Smooth muscle cell (in vitro differentiated cells): ENCODE measurements around the gene CHRND. TPM values are rescaled to one million over a fixed set of nuclear protein-coding genes. Genes with fewer than 3 reads are reported as not detected.

Experiments
- DNase-seq: peaks from one replicate; lab custom pipeline; 2025; ENCODE audit not compliant: unreplicated experiment; lab: John Stamatoyannopoulos, UW
- H2AFZ ChIP-seq: fragments of 200-600 bp; sonication (generic); 2 replicates; pipeline ENCODE4 v1.6.0; 2016; ENCODE audit warnings: antibody characterized with exemption, low read depth, mild to moderate bottlenecking
- H3F3A ChIP-seq: fragments of 200-600 bp; sonication (generic); 2 replicates; pipeline ENCODE4 v1.6.0; 2017; ENCODE audit warnings: antibody characterized with exemption, low read depth
- H3K27ac ChIP-seq: fragments of 200-600 bp; sonication (generic); 2 replicates; pipeline ENCODE4 v1.5.1; 2016; ENCODE audit warnings: low read depth, mild to moderate bottlenecking
- H3K27me3 ChIP-seq: fragments of 200-600 bp; sonication (generic); 2 replicates; pipeline ENCODE4 v1.6.1; 2016; ENCODE audit warnings: low read depth, mild to moderate bottlenecking
- H3K36me3 ChIP-seq: fragments of 200-600 bp; sonication (generic); 2 replicates; pipeline ENCODE4 v1.5.1; 2016; ENCODE audit warnings: low read depth
- H3K4me1 ChIP-seq: fragments of 200-600 bp; sonication (generic); 2 replicates; pipeline ENCODE4 v1.5.1; 2016; ENCODE audit warnings: low read depth
- H3K4me2 ChIP-seq: fragments of 200-600 bp; sonication (generic); 2 replicates; pipeline ENCODE4 v1.6.0; 2016; ENCODE audit warnings: mild to moderate bottlenecking
- H3K4me3 ChIP-seq: fragments of 200-600 bp; sonication (generic); 2 replicates; pipeline ENCODE4 v1.5.1; 2016; ENCODE audit warnings: mild to moderate bottlenecking
- H3K79me2 ChIP-seq: fragments of 200-600 bp; sonication (generic); 2 replicates; pipeline ENCODE4 v1.6.0; 2016; ENCODE audit warnings: low read depth, mild to moderate bottlenecking
- H3K9ac ChIP-seq: fragments of 200-600 bp; sonication (generic); 2 replicates; pipeline ENCODE4 v1.6.0; 2016; ENCODE audit warnings: low read depth
- H3K9me3 ChIP-seq: fragments of 200-600 bp; sonication (generic); replicated peaks from 2 replicates; pipeline ENCODE4 v1.5.1; 2016; ENCODE audit warnings: low read depth
- H4K20me1 ChIP-seq: fragments of 200-600 bp; sonication (generic); 2 replicates; pipeline ENCODE4 v1.6.0; 2016; ENCODE audit warnings: low read depth
- WGBS: methylation state at CpG from one replicate; pipeline ENCODE4 v1.1.7; 2016; ENCODE audit warnings: low lambda C conversion rate; 5-methylcytosine and 5-hydroxymethylcytosine counted together
- polyA plus RNA-seq: library from polyadenylated mRNA; unstranded; fragments of >200 nt; fragmentation: Nextera tagmentation; extraction: Ambion mirVana; gene quantifications from 2 replicates; pipeline ENCODE4 v1.2.1, GENCODE V29; 2016
- total RNA-seq: library from RNA; depleted of rRNA; stranded (reverse); fragments of >200 nt; gene quantifications from 2 replicates; pipeline ENCODE4 v1.2.3, GENCODE V29; 2014
- TF ChIP-seq, protein P1 (sequence below): fragments of 200-600 bp; sonication (generic); IDR thresholded peaks from 2 replicates; pipeline ENCODE4 v1.5.1; 2017; ENCODE audit warnings: borderline replicate concordance, mild to moderate bottlenecking, antibody characterized with exemption; ENCODE audit not compliant: insufficient read depth, poor library complexity, severe bottlenecking

CHRND gene
- total and polyA plus RNA-seq, 2 experiments from 2014 or later = not detected

DNA sequence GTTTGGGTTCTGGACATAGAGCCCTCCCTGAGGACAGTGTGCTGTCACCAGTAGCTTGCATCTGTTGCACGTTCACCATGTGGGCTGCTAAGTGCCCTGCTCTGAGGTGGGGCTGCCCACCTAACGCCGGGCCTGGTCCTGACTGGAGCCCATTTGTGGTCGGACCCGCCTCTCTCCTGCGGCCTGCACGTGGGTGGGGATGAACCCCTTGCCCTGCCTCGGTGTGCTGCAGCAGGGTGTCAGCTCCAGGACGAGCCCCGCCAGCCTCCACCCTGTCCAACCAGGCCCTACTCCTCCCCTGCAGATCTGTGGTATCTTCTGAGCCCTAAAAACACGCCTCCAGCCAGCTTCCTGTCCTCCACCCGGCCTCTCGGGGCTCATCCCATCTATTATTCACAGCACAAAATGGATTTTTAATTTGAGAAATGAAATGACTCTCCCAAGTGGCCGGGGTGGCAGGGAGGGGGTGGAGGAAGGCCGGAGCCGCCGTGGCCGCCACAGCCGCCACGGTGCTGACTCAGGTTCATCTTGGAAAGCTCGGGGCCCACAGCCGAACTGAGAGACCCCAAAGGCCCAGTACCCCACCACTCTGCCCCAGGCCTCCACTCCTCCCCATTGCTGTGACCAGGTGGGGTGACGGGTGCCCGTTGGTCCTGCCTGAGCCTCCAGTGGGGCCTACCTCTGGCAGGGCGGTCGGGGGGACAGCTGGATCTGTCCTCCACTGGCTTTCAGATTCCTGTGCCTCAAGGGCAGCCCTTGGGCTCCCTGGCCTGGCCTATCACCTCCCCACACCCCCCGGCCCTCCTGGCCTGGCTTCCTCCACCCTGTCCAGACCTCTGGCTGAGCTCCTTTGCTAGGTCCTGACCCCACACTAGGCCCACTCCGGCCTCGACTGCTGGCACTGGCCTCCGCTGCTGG lies 35.5 kb upstream of the CHRND start:
- H3K27ac ChIP-seq = no peak overlapping the region

DNA sequence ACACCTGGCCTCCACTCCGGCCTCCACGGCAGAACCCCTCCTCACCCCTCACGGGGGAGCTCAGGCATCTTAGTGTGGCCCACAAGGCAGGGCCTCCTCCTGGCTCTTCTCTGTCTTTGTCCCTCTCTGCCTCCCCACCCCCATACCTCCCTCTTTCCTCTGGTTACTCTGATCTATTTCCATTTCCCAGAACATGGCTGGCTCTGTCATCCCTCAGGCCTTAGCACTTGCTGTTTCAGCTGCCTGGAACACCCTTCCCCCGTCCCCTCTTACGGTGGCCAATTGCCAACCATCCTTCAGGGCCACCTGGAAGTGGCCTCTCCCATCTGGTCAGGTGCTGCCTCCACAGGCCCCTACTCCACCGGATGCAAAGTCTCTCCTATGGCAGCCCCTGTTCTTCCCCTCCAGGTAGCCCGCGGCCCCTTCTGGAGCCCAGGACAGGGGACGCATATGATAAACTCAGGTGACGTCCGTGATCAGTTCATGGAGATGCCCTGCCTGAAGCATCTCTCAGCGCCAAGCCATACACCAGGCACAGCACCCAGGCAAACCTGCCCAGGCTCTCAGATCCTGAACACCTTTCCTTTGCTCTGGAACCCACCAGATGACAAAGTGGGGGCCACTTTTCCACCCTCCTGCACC lies 34.7 kb upstream of the CHRND start:
- Histone ChIP-seq H3F3A (no peaks in the 10 kb centered on the region), H3K27me3 (peaks cover 35% of the 10 kb centered on the region), H3K79me2 (no peaks in the 10 kb centered on the region), H4K20me1 (no peaks in the 10 kb centered on the region), H2AFZ (no peak overlapping the region), H3K27ac (no peak overlapping the region), H3K9me3 (no peaks in the 10 kb centered on the region), H3K4me3 (no peak overlapping the region), H3K36me3 (no peaks in the 10 kb centered on the region), H3K4me1 (no peaks in the 10 kb centered on the region), H3K4me2 (no peak overlapping the region), H3K9ac (no peak overlapping the region)
- TF ChIP-seq, protein P1, sequence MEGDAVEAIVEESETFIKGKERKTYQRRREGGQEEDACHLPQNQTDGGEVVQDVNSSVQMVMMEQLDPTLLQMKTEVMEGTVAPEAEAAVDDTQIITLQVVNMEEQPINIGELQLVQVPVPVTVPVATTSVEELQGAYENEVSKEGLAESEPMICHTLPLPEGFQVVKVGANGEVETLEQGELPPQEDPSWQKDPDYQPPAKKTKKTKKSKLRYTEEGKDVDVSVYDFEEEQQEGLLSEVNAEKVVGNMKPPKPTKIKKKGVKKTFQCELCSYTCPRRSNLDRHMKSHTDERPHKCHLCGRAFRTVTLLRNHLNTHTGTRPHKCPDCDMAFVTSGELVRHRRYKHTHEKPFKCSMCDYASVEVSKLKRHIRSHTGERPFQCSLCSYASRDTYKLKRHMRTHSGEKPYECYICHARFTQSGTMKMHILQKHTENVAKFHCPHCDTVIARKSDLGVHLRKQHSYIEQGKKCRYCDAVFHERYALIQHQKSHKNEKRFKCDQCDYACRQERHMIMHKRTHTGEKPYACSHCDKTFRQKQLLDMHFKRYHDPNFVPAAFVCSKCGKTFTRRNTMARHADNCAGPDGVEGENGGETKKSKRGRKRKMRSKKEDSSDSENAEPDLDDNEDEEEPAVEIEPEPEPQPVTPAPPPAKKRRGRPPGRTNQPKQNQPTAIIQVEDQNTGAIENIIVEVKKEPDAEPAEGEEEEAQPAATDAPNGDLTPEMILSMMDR = no peak
- no peak for DNase-seq
- WGBS = 93% methylated on average over 12 of the region's 12 CpGs

More for the DNA sequence above, 35.5 kb upstream of the CHRND start:
- no peak for DNase-seq
- H3F3A ChIP-seq = no peaks in the 10 kb centered on the region
- TF ChIP-seq, protein P1 = no peak
- no peak overlapping the region for H2AFZ ChIP-seq
- no peak overlapping the region for H3K4me2 ChIP-seq
- no peaks in the 10 kb centered on the region for H3K4me1 ChIP-seq
- H3K79me2 ChIP-seq = no peaks in the 10 kb centered on the region
- H3K36me3 ChIP-seq = no peaks in the 10 kb centered on the region
- no peak overlapping the region for H3K9ac ChIP-seq
- no peaks in the 10 kb centered on the region for H4K20me1 ChIP-seq
- 92% methylated on average over 29 of the region's 30 CpGs for WGBS
- no peaks in the 10 kb centered on the region for H3K9me3 ChIP-seq
- peaks cover 42% of the 10 kb centered on the region for H3K27me3 ChIP-seq
- H3K4me3 ChIP-seq = no peak overlapping the region

DNA sequence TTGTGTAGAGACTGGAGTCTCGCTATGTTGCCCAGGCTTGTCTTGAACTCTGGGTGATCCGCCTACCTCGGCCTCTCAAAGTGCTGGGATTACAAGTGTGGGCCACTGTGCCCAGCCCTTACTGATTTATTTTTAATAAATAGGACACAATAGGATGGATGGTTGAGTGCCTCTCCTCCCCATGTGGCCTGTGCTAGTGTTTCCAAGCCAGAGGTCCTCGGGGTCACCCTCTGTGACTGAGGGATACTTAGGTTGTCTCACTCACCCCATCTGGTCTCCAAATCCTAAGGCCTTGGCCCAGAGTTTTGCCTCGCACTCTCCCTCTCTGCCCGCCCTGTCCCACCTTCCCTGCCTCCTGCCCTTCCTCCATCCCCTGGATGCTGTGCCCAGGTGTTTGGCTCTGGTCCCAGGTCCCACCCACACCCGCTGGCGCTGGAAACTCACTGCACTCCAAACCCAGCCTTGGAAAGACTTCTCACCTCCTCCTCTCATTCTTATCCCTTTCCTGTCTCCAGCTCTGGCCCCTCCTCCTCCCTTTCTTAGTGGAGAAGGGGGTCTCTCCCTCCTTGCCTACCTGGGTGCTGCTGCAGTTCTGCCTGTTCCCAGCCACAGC lies 33.6 kb upstream of the CHRND start:
- DNase-seq = no peak
- no peaks in the 10 kb centered on the region for H3F3A ChIP-seq
- peaks cover 24% of the 10 kb centered on the region for H3K27me3 ChIP-seq
- H3K27ac ChIP-seq = no peak overlapping the region
- no peaks in the 10 kb centered on the region for H3K79me2 ChIP-seq
- H3K4me3 ChIP-seq = no peak overlapping the region
- H2AFZ ChIP-seq = no peak overlapping the region
- H3K9me3 ChIP-seq = no peaks in the 10 kb centered on the region
- no peaks in the 10 kb centered on the region for H4K20me1 ChIP-seq
- 78% methylated on average over 8 of the region's 8 CpGs for WGBS
- H3K4me1 ChIP-seq = no peaks in the 10 kb centered on the region
- H3K36me3 ChIP-seq = no peaks in the 10 kb centered on the region
- H3K9ac ChIP-seq = no peak overlapping the region
- no peak overlapping the region for H3K4me2 ChIP-seq
- TF ChIP-seq, protein P1 = no peak
